Nephron progenitor cell (in vitro differentiated cells): Measurements from ENCODE around the gene SLAMF9.
A peak's percentile ranks its signal among the peaks of the same experiment; 100 is the strongest.

Experiments used
- DNase-seq: peaks from one replicate; pipeline ENCODE4 v3.0.0; 2021
- H3K27ac Mint-ChIP-seq: 2 replicates; pipeline ENCODE4 v1.8.0; 2021; ENCODE audit warnings: mild to moderate bottlenecking, moderate library complexity, mixed read lengths
- H3K27me3 Mint-ChIP-seq: 2 replicates; pipeline ENCODE4 v1.8.0; 2021; ENCODE audit warnings: mild to moderate bottlenecking, low read depth, mixed read lengths; ENCODE audit not compliant: poor library complexity
- H3K36me3 Mint-ChIP-seq: 2 replicates; pipeline ENCODE4 v1.8.0; 2021; ENCODE audit warnings: low read depth, mixed read lengths
- H3K4me1 Mint-ChIP-seq: 2 replicates; pipeline ENCODE4 v1.8.0; 2021; ENCODE audit warnings: mixed read lengths
- H3K4me3 Mint-ChIP-seq: 2 replicates; pipeline ENCODE4 v1.8.0; 2021; ENCODE audit warnings: mild to moderate bottlenecking, moderate library complexity, mixed read lengths
- H3K9me3 Mint-ChIP-seq: 2 replicates; pipeline ENCODE4 v1.8.0; 2021; ENCODE audit warnings: mild to moderate bottlenecking, moderate library complexity, mixed read lengths
- CTCF ChIP-seq: fragments of 200-600 bp; sonication (generic); IDR thresholded peaks from 2 replicates; pipeline ENCODE4 v1.5.0; 2021; ENCODE audit warnings: antibody characterized with exemption

The SLAMF9 gene

GRCh38 chr1:159974350-159974965, 20.4 kb upstream of the SLAMF9 start:
- no peaks in the 10 kb centered on the region for H3K9me3 Mint-ChIP-seq
- DNase-seq, result no peak
- H3K4me3 Mint-ChIP-seq, result no peak overlapping the region
- H3K27ac Mint-ChIP-seq, result no peak overlapping the region
- no peaks in the 10 kb centered on the region for H3K36me3 Mint-ChIP-seq
- peaks cover 21% of the 10 kb centered on the region for H3K27me3 Mint-ChIP-seq
- H3K4me1 Mint-ChIP-seq, result peaks cover 22% of the 10 kb centered on the region
- TF ChIP-seq CTCF, result no peak

- no peak for DNase-seq
- no peaks in the 10 kb centered on the region for H3K36me3 Mint-ChIP-seq
- H3K9me3 Mint-ChIP-seq, result no peaks in the 10 kb centered on the region
- no peak overlapping the region for H3K27ac Mint-ChIP-seq
- no peak for TF ChIP-seq CTCF
- H3K4me3 Mint-ChIP-seq, result no peak overlapping the region
- peaks cover 21% of the 10 kb centered on the region for H3K27me3 Mint-ChIP-seq
- H3K4me1 Mint-ChIP-seq, result peaks cover 22% of the 10 kb centered on the region
Observed at GRCh38 chr1:159973350-159973940, 19.4 kb upstream of the SLAMF9 start.

GRCh38 chr1:159972443-159973205, 18.6 kb upstream of the SLAMF9 start:
- no peak for DNase-seq
- Mint-ChIP-seq H3K4me1 (peaks cover 22% of the 10 kb centered on the region), H3K9me3 (no peaks in the 10 kb centered on the region), H3K27me3 (peaks cover 22% of the 10 kb centered on the region), H3K36me3 (no peaks in the 10 kb centered on the region), H3K4me3 (no peak overlapping the region), H3K27ac (no peak overlapping the region)
- no peak for TF ChIP-seq CTCF

GRCh38 chr1:159970932-159971342, 16.9 kb upstream of the SLAMF9 start:
- Mint-ChIP-seq H3K4me3 (no peak overlapping the region), H3K27ac (no peak overlapping the region), H3K27me3 (peaks cover 24% of the 10 kb centered on the region), H3K9me3 (no peaks in the 10 kb centered on the region), H3K4me1 (peaks cover 22% of the 10 kb centered on the region), H3K36me3 (no peaks in the 10 kb centered on the region)
- peak; percentile 27 for DNase-seq
- TF ChIP-seq CTCF, result no peak

GRCh38 chr1:159968901-159969300, 14.9 kb upstream of the SLAMF9 start:
- peaks cover 22% of the 10 kb centered on the region for H3K4me1 Mint-ChIP-seq
- no peaks in the 10 kb centered on the region for H3K36me3 Mint-ChIP-seq
- H3K27me3 Mint-ChIP-seq, result peaks cover 38% of the 10 kb centered on the region
- no peak for TF ChIP-seq CTCF
- no peaks in the 10 kb centered on the region for H3K9me3 Mint-ChIP-seq
- H3K4me3 Mint-ChIP-seq, result no peak overlapping the region
- DNase-seq, result no peak
- H3K27ac Mint-ChIP-seq, result no peak overlapping the region
